Panc1 (cell line): Measurements from ENCODE around the gene TIE1. TPM values are rescaled to one million over a fixed set of nuclear protein-coding genes. Genes with fewer than 3 reads are reported as not detected.

Source experiments
- ATAC-seq: fragments of 200-7000 bp; cut with Tn5 transposase; 2 replicates; pipeline ENCODE4 v1.9.1; 2020; ENCODE audit warnings: mild to moderate bottlenecking, moderate library complexity
- BruUV-seq: library from RNA; stranded (reverse); fragments of 400-500 nt; replicated peaks from 2 replicates; lab custom pipeline; 2021; lab: Mats Ljungman, UMichigan
- CTCF ChIA-PET: fragments of 300-600 bp; sonication (Branson Sonifier 250); formaldehyde crosslinking; loops from one replicate; lab custom pipeline; 2022; ENCODE audit warnings: antibody characterized with exemption; lab: Charles Lee
- POLR2A ChIA-PET: fragments of 300-600 bp; sonication (Branson Sonifier 250); formaldehyde crosslinking; loops from one replicate; lab custom pipeline; 2022; ENCODE audit warnings: antibody characterized with exemption; lab: Charles Lee
- DNase-seq: peaks from one replicate; pipeline ENCODE4 v3.0.0-alpha.2; 2010; ENCODE audit warnings: low read depth, low spot score
- H3K27ac ChIP-seq: 2 replicates; pipeline ENCODE4 v1.5.1; 2011; ENCODE audit warnings: mild to moderate bottlenecking, low read length, inconsistent platforms
- H3K27me3 ChIP-seq: fragments of 200-500 bp; sonication (Bioruptor generic); 2 replicates; pipeline ENCODE4 v1.6.0; 2014; ENCODE audit warnings: low read length, inconsistent platforms; ENCODE audit not compliant: control insufficient read depth, insufficient read depth
- H3K36me3 ChIP-seq: fragments of 200-500 bp; sonication (Bioruptor generic); 2 replicates; pipeline ENCODE4 v1.5.1; 2014; ENCODE audit warnings: inconsistent platforms, mild to moderate bottlenecking, low read length, moderate library complexity; ENCODE audit not compliant: control insufficient read depth, insufficient read depth
- H3K4me1 ChIP-seq: 2 replicates; pipeline ENCODE4 v1.5.1; 2011; ENCODE audit warnings: inconsistent platforms, mild to moderate bottlenecking, low read length, moderate library complexity; ENCODE audit not compliant: control insufficient read depth, insufficient read depth
- H3K4me3 ChIP-seq, 2 experiments: 2 replicates each; pipeline ENCODE4 v1.5.1; 2011 to 2012; ENCODE audit warnings: low read depth in 2 of 2, low read length in 2 of 2, mild to moderate bottlenecking in 2 of 2, inconsistent platforms in 1 of 2, moderate library complexity in 1 of 2
- H3K9me3 ChIP-seq: fragments of 200-500 bp; sonication (Bioruptor generic); 2 replicates; pipeline ENCODE4 v1.5.1; 2014; ENCODE audit warnings: low read depth, mild to moderate bottlenecking, inconsistent platforms, low read length, moderate library complexity; ENCODE audit not compliant: control insufficient read depth, insufficient read depth
- POLR2AphosphoS5 ChIP-seq: IDR thresholded peaks from 2 replicates; pipeline ENCODE4 v1.6.1; 2012; ENCODE audit warnings: mild to moderate bottlenecking, low read depth, low read length, moderate library complexity
- REST ChIP-seq, 2 experiments: IDR thresholded peaks; 2 replicates each; pipeline ENCODE4 v1.6.1; 2011 to 2012; ENCODE audit warnings: low read depth in 2 of 2, control low read depth in 1 of 2, low read length in 1 of 2, mild to moderate bottlenecking in 1 of 2, moderate library complexity in 1 of 2; ENCODE audit not compliant: insufficient read depth in 1 of 2
- SIN3A ChIP-seq: IDR thresholded peaks from 2 replicates; pipeline ENCODE4 v1.6.1; 2012; ENCODE audit warnings: low read depth, mild to moderate bottlenecking, low read length, moderate library complexity, borderline replicate concordance; ENCODE audit not compliant: insufficient read depth
- TCF7L2 ChIP-seq: IDR thresholded peaks from 2 replicates; pipeline ENCODE4 v1.6.1; 2011; ENCODE audit warnings: mild to moderate bottlenecking, low read depth, low read length, inconsistent platforms
- in situ Hi-C: cut with HindIII; loops from 2 replicates; pipeline ENCODE4 v1.10.0; 2016; ENCODE audit warnings: low sequenced_read_pairs, low pct_unique_long_range_greater_than_20kb
- intact Hi-C: fragments of 100-400 bp; cut with micrococcal nuclease; formaldehyde crosslinking; loops from one replicate; pipeline ENCODE4 v1.10.0; 2022; ENCODE audit not compliant: unreplicated experiment
- total RNA-seq: library from RNA; stranded (reverse); gene quantifications from one replicate; pipeline ENCODE4 v1.2.1, GENCODE V29; 2021; ENCODE audit not compliant: unreplicated experiment
- TF ChIP-seq, protein P1 (sequence below): fragments of 450-650 bp; IDR thresholded peaks from 2 replicates; pipeline ENCODE4 v1.5.1; 2017; ENCODE audit warnings: mild to moderate bottlenecking

TIE1 gene
- total RNA-seq, 1 experiment from 2014 or later: 0.28 TPM

DNA sequence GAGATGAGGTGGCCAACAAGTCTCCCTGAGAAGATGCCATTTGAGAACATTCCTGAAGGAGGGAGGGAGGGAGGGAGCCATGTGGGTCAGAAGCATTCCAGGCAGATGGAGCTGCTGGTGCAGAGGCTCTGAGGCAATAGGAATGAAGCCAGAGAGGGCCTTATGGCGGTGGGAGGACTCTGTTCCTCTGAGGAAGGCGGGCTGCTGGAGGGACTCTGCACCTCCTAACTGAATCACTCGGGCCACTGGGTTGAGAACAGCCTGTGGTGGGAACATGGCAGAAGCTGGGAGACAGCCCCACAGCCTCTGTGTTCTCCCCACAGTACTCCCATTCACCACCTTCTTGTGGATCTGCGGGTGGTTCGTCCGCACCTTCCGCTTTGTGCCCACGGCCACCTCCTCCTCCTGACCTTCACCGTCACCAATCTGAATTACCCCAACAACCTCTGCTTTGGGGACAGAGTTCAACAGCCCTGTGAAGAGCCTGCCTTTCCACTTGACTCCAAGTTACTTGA, 33.4 kb upstream of the TIE1 start:
- CTCF ChIA-PET: interaction anchor here (1.3 kb wide), 1 partner anchor 40 kb away, joined by 4 read pairs; no protein-coding TSS in a partner anchor
- Histone ChIP-seq H3K36me3 (no peaks in the 10 kb centered on the region), H3K27me3 (no peaks in the 10 kb centered on the region), H3K4me1 (no peaks in the 10 kb centered on the region), H3K9me3 (peaks cover 10% of the 10 kb centered on the region; the same call in 1 of the 2 replicates), H3K27ac (no peak overlapping the region), H3K4me3 (no peak overlapping the region)
- 0 out of 2 replicates have a peak, but pooled peaks have one; percentile 23 for ATAC-seq
- TF ChIP-seq, protein P1, sequence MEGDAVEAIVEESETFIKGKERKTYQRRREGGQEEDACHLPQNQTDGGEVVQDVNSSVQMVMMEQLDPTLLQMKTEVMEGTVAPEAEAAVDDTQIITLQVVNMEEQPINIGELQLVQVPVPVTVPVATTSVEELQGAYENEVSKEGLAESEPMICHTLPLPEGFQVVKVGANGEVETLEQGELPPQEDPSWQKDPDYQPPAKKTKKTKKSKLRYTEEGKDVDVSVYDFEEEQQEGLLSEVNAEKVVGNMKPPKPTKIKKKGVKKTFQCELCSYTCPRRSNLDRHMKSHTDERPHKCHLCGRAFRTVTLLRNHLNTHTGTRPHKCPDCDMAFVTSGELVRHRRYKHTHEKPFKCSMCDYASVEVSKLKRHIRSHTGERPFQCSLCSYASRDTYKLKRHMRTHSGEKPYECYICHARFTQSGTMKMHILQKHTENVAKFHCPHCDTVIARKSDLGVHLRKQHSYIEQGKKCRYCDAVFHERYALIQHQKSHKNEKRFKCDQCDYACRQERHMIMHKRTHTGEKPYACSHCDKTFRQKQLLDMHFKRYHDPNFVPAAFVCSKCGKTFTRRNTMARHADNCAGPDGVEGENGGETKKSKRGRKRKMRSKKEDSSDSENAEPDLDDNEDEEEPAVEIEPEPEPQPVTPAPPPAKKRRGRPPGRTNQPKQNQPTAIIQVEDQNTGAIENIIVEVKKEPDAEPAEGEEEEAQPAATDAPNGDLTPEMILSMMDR: no peak
- TF ChIP-seq POLR2AphosphoS5 (no peak), SIN3A (no peak), TCF7L2 (no peak), REST (IDR thresholded peaks at IDR 0.05; ENCODE audit: insufficient read depth in 1 of 2, low read depth in 2 of 2, low read length in 1 of 2) (no peak)
- in situ Hi-C loops: no loop called here
- no peak for DNase-seq
- no TSS peak for BruUV-seq
- POLR2A ChIA-PET: no interaction called here
- intact Hi-C loops: no loop called here

- intact Hi-C loops: no loop called here
- no peak overlapping the region for H3K27ac ChIP-seq
Observed at GRCh38 chr1:43267818-43268425, 32.9 kb upstream of the TIE1 start.

More at GRCh38 chr1:43267818-43268425, 32.9 kb upstream of the TIE1 start:
- ChIA-PET POLR2A (no interaction called here), CTCF (interaction anchor here (1.3 kb wide), 1 partner anchor 41 kb away, joined by 4 read pairs; no protein-coding TSS in a partner anchor)
- Histone ChIP-seq H3K27me3 (no peaks in the 10 kb centered on the region), H3K4me3 (no peak overlapping the region), H3K4me1 (no peaks in the 10 kb centered on the region), H3K36me3 (no peaks in the 10 kb centered on the region), H3K9me3 (peaks cover 5% of the 10 kb centered on the region; the same call in 1 of the 2 replicates)
- ATAC-seq (no peak), DNase-seq (no peak)
- in situ Hi-C loops: no loop called here
- BruUV-seq: no TSS peak
- TF ChIP-seq REST (IDR thresholded peaks at IDR 0.05; ENCODE audit: insufficient read depth in 1 of 2, low read depth in 2 of 2, low read length in 1 of 2) (no peak), TCF7L2 (no peak), SIN3A (no peak), POLR2AphosphoS5 (no peak)
- TF ChIP-seq, protein P1: no peak
